DND-41 (cell line): Measurements from ENCODE around the gene ERH.

ENCODE experiments used
- EZH2 ChIP-seq: IDR thresholded peaks from 3 replicates; pipeline ENCODE4 v1.6.1; 2012; ENCODE audit warnings: borderline replicate concordance, low read depth, mild to moderate bottlenecking, moderate library complexity, low read length, inconsistent platforms; ENCODE audit not compliant: severe bottlenecking
- TF ChIP-seq, protein P1 (sequence below): IDR thresholded peaks from 2 replicates; pipeline ENCODE4 v1.5.1; 2012; ENCODE audit warnings: borderline replicate concordance, low read length, moderate library complexity, mild to moderate bottlenecking; ENCODE audit not compliant: poor library complexity, severe bottlenecking; ENCODE audit errors: extremely low read depth

DNA sequence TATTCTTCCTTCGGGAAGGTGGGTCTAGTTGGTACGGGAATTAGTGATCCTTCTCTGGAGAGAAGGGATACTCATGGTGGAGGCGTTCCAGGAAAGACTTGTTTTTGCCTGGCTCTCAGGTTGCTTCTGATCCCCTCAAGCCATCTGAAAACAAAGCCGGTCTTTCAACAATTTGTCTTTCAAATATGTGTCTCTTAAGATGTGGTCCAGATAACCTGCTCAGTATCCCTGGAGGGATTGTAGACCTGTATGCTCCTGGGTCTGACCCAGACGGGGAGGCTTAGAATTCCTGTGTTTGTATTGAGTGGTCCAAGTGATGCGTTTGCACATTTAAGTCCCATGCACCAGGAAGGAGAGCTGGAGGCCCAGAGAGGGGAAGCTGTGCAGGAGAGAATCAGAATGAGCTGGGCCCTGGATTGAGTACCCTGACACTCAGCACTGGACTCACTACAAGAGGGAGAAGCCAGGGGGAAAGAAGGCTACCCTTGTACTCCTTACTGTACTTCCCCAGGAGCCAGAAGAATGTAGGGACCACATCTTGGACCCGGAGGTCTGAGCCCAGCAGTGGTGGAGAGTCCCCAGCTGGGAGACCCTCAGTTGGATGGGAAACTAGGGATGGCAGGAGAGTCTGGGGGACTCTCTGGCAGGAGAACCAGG is 40.4 kb downstream of the ERH start:
- no peak for TF ChIP-seq EZH2
- TF ChIP-seq, protein P1, sequence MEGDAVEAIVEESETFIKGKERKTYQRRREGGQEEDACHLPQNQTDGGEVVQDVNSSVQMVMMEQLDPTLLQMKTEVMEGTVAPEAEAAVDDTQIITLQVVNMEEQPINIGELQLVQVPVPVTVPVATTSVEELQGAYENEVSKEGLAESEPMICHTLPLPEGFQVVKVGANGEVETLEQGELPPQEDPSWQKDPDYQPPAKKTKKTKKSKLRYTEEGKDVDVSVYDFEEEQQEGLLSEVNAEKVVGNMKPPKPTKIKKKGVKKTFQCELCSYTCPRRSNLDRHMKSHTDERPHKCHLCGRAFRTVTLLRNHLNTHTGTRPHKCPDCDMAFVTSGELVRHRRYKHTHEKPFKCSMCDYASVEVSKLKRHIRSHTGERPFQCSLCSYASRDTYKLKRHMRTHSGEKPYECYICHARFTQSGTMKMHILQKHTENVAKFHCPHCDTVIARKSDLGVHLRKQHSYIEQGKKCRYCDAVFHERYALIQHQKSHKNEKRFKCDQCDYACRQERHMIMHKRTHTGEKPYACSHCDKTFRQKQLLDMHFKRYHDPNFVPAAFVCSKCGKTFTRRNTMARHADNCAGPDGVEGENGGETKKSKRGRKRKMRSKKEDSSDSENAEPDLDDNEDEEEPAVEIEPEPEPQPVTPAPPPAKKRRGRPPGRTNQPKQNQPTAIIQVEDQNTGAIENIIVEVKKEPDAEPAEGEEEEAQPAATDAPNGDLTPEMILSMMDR, result no peak
